Naive B cell (primary cell): ENCODE data around the gene DUSP23. TPM values are rescaled to one million over a fixed set of nuclear protein-coding genes. Genes with fewer than 3 reads are reported as not detected.

Experiments
- ATAC-seq, 2 donors: fragments of 150-1000 bp; cut with Tn5 transposase; 2 replicates each; pipeline ENCODE4 v1.10.0; 2021; ENCODE audit warnings: low read depth in 2 of 2, mild to moderate bottlenecking in 2 of 2, moderate library complexity in 2 of 2
- DNase-seq: peaks from one replicate; pipeline ENCODE4 v3.0.0; 2022
- H3K27ac Mint-ChIP-seq, 6 donors: one replicate each; pipeline ENCODE4 v1.8.0; 2020 to 2022; ENCODE audit warnings: mild to moderate bottlenecking in 6 of 6, mixed read lengths in 6 of 6, moderate library complexity in 5 of 6, inconsistent platforms in 2 of 6
- H3K27me3 Mint-ChIP-seq, 3 donors: one replicate each; pipeline ENCODE4 v1.8.0; 2021 to 2022; ENCODE audit warnings: mixed read lengths in 3 of 3, mild to moderate bottlenecking in 1 of 3
- H3K36me3 Mint-ChIP-seq, 2 donors: one replicate each; pipeline ENCODE4 v1.8.0; 2020 to 2022; ENCODE audit warnings: mixed read lengths in 2 of 2, inconsistent platforms in 1 of 2, mild to moderate bottlenecking in 1 of 2
- H3K4me1 Mint-ChIP-seq, 3 donors: one replicate each; pipeline ENCODE4 v1.8.0; 2020 to 2022; ENCODE audit warnings: mixed read lengths in 3 of 3, inconsistent platforms in 1 of 3, mild to moderate bottlenecking in 1 of 3, moderate library complexity in 1 of 3
- H3K4me3 Mint-ChIP-seq, 8 donors: one replicate each; pipeline ENCODE4 v1.8.0; 2020 to 2022; ENCODE audit warnings: mild to moderate bottlenecking in 8 of 8, mixed read lengths in 8 of 8, moderate library complexity in 8 of 8, inconsistent platforms in 2 of 8
- H3K9me3 Mint-ChIP-seq, 7 donors: one replicate each; pipeline ENCODE4 v1.8.0; 2020 to 2022; ENCODE audit warnings: mixed read lengths in 7 of 7, mild to moderate bottlenecking in 5 of 7, inconsistent platforms in 2 of 7, moderate library complexity in 1 of 7
- polyA plus RNA-seq, 6 donors: library from polyadenylated mRNA; unstranded; fragments of 300-500 nt; fragmentation: Illumina TruSeq; gene quantifications; one replicate each; pipeline ENCODE4 v1.2.3, GENCODE V29; 2021; ENCODE audit warnings: low read depth in 6 of 6

The DUSP23 gene
- polyA plus RNA-seq, 6 donors from 2014 or later = 24.3 to 31.5 (median 28.7) TPM

- peaks cover 7 to 21% (median 14%) of the 10 kb centered on the region in 3 donors for H3K4me1 Mint-ChIP-seq
Measured at GRCh38 chr1:159826441-159827101, 45.8 kb downstream of the DUSP23 start, which contains the start of gene SLAMF8. SLAMF8 (plus strand) TSS chr1:159826873; CDS start chr1:159826899, 26 bp downstream.

GRCh38 chr1:159827102-159827490 is 46.3 kb downstream of the DUSP23 start:
- H3K4me3 Mint-ChIP-seq = no peak overlapping the region
- peaks cover 7 to 21% (median 14%) of the 10 kb centered on the region in 3 donors for H3K4me1 Mint-ChIP-seq
- H3K36me3 Mint-ChIP-seq = peaks cover 0 to 3% of the 10 kb centered on the region in 2 donors
- ATAC-seq (no peak), DNase-seq (no peak)
- peaks cover 0 to 2% (median 0%) of the 10 kb centered on the region in 7 donors for H3K9me3 Mint-ChIP-seq
- H3K27ac Mint-ChIP-seq = no peak overlapping the region
- H3K27me3 Mint-ChIP-seq = peaks cover 23 to 42% (median 38%) of the 10 kb centered on the region in 3 donors

More at GRCh38 chr1:159826441-159827101, 45.8 kb downstream of the DUSP23 start, which contains the start of gene SLAMF8:
- Mint-ChIP-seq H3K27me3 (peaks cover 23 to 48% (median 41%) of the 10 kb centered on the region in 3 donors), H3K9me3 (peaks cover 0 to 2% (median 0%) of the 10 kb centered on the region in 7 donors), H3K4me3 (peak within 1 kb of the TSS in 2 of 8 donors; percentile 37 to 76), H3K27ac (peak within 1 kb of the TSS in 2 of 6 donors; percentile 5 to 24), H3K36me3 (peaks cover 0 to 3% of the 10 kb centered on the region in 2 donors)
- DNase-seq (no peak), ATAC-seq (no peak)

GRCh38 chr1:159827549-159827948 is 46.8 kb downstream of the DUSP23 start:
- Mint-ChIP-seq H3K36me3 (peaks cover 0 to 3% of the 10 kb centered on the region in 2 donors), H3K4me3 (peak overlapping the region in 1 of 8 donors; percentile 49), H3K4me1 (peaks cover 7 to 21% (median 14%) of the 10 kb centered on the region in 3 donors), H3K9me3 (peaks cover 0 to 2% (median 0%) of the 10 kb centered on the region in 7 donors), H3K27me3 (peaks cover 23 to 38% (median 34%) of the 10 kb centered on the region in 3 donors), H3K27ac (peak overlapping the region in 1 of 6 donors; percentile 5)
- DNase-seq (no peak), ATAC-seq (no peak)

DNA sequence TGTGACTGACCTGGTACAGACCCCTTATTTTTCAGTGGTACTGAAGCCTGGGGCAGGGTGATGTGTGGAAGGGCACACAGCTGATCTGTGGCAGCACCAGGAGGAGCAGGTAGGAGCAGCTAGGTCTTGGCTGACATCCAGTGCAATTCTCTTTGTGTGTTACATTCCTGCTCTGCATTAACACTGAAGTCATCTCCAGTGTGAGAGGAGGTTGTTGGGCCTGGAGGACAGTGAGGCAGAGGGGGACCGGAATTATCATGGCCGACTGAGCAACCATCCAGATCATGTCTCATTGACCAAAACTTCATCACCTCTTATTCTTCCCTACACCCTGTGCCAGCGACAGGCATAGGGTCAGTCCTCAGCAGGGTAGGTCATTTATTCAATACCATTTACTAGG is 47.4 kb downstream of the DUSP23 start:
- Mint-ChIP-seq H3K36me3 (peaks cover 0 to 3% of the 10 kb centered on the region in 2 donors), H3K27me3 (peaks cover 23 to 31% (median 28%) of the 10 kb centered on the region in 3 donors), H3K27ac (no peak overlapping the region), H3K9me3 (peaks cover 0 to 2% (median 0%) of the 10 kb centered on the region in 7 donors), H3K4me1 (peaks cover 7 to 21% (median 14%) of the 10 kb centered on the region in 3 donors), H3K4me3 (no peak overlapping the region)
- DNase-seq = no peak
- ATAC-seq = no peak

GRCh38 chr1:159828581-159829272 is 48.0 kb downstream of the DUSP23 start:
- H3K9me3 Mint-ChIP-seq = peaks cover 0 to 2% (median 0%) of the 10 kb centered on the region in 7 donors
- H3K27me3 Mint-ChIP-seq = peaks cover 23 to 29% (median 26%) of the 10 kb centered on the region in 3 donors
- peaks cover 7 to 21% (median 14%) of the 10 kb centered on the region in 3 donors for H3K4me1 Mint-ChIP-seq
- ATAC-seq (no peak), DNase-seq (no peak)
- H3K36me3 Mint-ChIP-seq = peaks cover 0 to 3% of the 10 kb centered on the region in 2 donors
- peak overlapping the region in 1 of 8 donors; percentile 39 for H3K4me3 Mint-ChIP-seq
- H3K27ac Mint-ChIP-seq = peak overlapping the region in 1 of 6 donors; percentile 12

DNA sequence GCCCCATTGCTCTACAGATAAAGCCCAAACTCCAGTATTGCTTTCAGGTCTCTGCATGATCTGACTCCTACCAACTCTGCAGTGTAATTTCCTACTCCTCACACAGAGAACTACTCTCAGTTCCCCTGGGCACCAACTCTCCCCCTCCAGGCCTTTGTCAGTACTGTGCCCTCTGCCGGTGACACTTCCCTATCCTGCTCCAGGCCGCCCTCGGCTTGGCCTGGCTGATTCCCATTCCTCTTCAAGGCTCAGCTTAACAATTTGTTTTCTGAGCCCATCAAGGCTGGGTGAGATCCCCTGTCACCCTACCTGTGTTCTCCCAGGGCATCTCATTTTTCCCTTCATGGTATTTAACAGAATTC is 48.5 kb downstream of the DUSP23 start:
- Mint-ChIP-seq H3K4me1 (peaks cover 7 to 21% (median 14%) of the 10 kb centered on the region in 3 donors), H3K9me3 (peaks cover 0 to 2% (median 0%) of the 10 kb centered on the region in 7 donors), H3K4me3 (peak overlapping the region in 1 of 8 donors; percentile 54), H3K27me3 (peaks cover 21 to 30% (median 21%) of the 10 kb centered on the region in 3 donors), H3K27ac (peak overlapping the region in 1 of 6 donors; percentile 12), H3K36me3 (peaks cover 0 to 3% of the 10 kb centered on the region in 2 donors)
- no peak for DNase-seq
- peak; percentile 93 to 95 for ATAC-seq

- peak overlapping the region in 1 of 6 donors; percentile 71 for H3K27ac Mint-ChIP-seq
Measured at GRCh38 chr1:159829822-159830465, 49.2 kb downstream of the DUSP23 start.

DNA sequence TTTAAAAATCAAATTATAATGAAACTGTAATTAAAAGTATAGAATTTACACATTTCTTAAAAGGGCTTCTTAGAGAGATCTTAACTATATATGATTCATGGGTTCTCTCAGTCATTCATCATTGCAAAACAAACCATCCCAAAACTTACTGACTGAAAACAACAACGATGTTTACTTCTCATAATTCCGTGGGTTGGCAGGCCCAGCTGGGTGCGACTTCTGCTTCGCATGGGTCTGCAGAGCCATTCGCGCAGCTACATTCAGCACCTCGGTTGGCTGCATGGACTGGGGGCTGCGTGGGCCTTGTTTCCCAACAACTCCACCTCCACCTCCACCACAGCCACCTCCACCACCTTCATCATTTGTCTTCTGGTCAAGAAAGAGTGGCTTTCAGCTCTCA is 50.0 kb downstream of the DUSP23 start:
- no peak for ATAC-seq
- no peak overlapping the region for H3K27ac Mint-ChIP-seq
- peaks cover 7 to 17% (median 9%) of the 10 kb centered on the region in 3 donors for H3K27me3 Mint-ChIP-seq
- peaks cover 0 to 2% (median 0%) of the 10 kb centered on the region in 7 donors for H3K9me3 Mint-ChIP-seq
- no peak for DNase-seq
- peaks cover 0 to 3% of the 10 kb centered on the region in 2 donors for H3K36me3 Mint-ChIP-seq
- H3K4me3 Mint-ChIP-seq = no peak overlapping the region
- peaks cover 7 to 21% (median 14%) of the 10 kb centered on the region in 3 donors for H3K4me1 Mint-ChIP-seq

More at GRCh38 chr1:159829822-159830465, 49.2 kb downstream of the DUSP23 start:
- peaks cover 14 to 23% (median 16%) of the 10 kb centered on the region in 3 donors for H3K27me3 Mint-ChIP-seq
- DNase-seq = no peak
- peaks cover 0 to 2% (median 0%) of the 10 kb centered on the region in 7 donors for H3K9me3 Mint-ChIP-seq
- H3K4me1 Mint-ChIP-seq = peaks cover 7 to 21% (median 14%) of the 10 kb centered on the region in 3 donors
- peaks cover 0 to 3% of the 10 kb centered on the region in 2 donors for H3K36me3 Mint-ChIP-seq
- no peak overlapping the region for H3K4me3 Mint-ChIP-seq
- no peak for ATAC-seq

DNA sequence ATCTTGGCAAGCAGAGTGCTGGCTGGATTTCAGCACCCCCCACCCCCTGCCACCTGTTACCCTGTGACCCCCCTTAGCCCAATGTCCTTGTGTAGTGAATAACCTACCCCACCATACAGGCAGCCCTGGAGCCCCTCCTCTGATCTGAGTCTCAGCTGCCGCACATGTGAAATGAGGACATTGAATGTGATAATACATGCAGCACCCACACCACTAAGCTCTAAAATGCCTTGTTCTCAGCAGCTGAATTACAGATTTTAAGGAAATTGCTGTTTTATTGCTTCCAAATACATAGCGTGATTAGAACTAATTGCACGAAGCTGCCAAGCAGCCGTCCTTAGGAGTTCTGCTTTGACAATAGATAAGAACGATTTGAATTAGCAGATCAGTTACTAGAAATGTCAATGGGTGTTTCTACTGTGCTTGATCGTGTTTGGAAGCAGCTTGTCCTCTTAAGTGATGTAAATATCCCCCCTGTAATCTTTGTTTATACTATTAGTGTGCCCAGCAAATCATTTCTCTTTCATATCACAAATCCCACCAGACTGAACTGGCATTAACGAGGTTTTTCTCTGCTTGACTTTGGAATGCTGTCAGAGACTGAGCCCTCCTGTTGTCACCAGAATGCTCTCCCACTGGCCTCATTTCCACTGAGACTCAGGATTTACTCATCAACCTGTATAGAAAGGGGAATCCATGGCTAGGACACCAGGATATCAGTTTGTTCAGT is 50.8 kb downstream of the DUSP23 start:
- H3K4me3 Mint-ChIP-seq = no peak overlapping the region
- H3K9me3 Mint-ChIP-seq = peaks cover 0 to 2% (median 0%) of the 10 kb centered on the region in 7 donors
- DNase-seq (no peak), ATAC-seq (no peak)
- H3K27me3 Mint-ChIP-seq = peaks cover 7 to 14% (median 7%) of the 10 kb centered on the region in 3 donors
- H3K4me1 Mint-ChIP-seq = peaks cover 7 to 17% (median 7%) of the 10 kb centered on the region in 3 donors
- peaks cover 0 to 3% of the 10 kb centered on the region in 2 donors for H3K36me3 Mint-ChIP-seq
- H3K27ac Mint-ChIP-seq = no peak overlapping the region

Other genes starting within 250 kb of the DUSP23 start
- not detected for gene OR10J5, start 245.0 kb upstream of the DUSP23 start, polyA plus RNA-seq
- not detected for gene APCS, start 193.1 kb upstream of the DUSP23 start, polyA plus RNA-seq
- not detected for gene CRP, start 66.4 kb upstream of the DUSP23 start, polyA plus RNA-seq
- 1 to 10 TPM in 1 of 6 donors, under 1 TPM in 3, not detected in 2; 0.11 to 1.2 (median 0.24) TPM for gene FCRL6, start 21.4 kb downstream of the DUSP23 start, polyA plus RNA-seq
- not detected for gene SLAMF8, start 45.9 kb downstream of the DUSP23 start, polyA plus RNA-seq
- gene VSIG8, start 81.7 kb downstream of the DUSP23 start, polyA plus RNA-seq = not detected
- gene CFAP45, start 119.2 kb downstream of the DUSP23 start, polyA plus RNA-seq = under 1 TPM in 5 of 6 donors, not detected in 1; 0.29 to 0.93 (median 0.41) TPM
- gene TAGLN2, start 144.5 kb downstream of the DUSP23 start, polyA plus RNA-seq = 1,000 to 10,000 TPM; 1,235 to 1,676 (median 1,380) TPM
- gene IGSF9, start 164.7 kb downstream of the DUSP23 start, polyA plus RNA-seq = under 1 TPM in 4 of 6 donors, not detected in 2; 0.16 to 0.97 (median 0.41) TPM
- gene SLAMF9, start 173.3 kb downstream of the DUSP23 start, polyA plus RNA-seq = not detected